B cell (primary cell): ENCODE data around the gene ROPN1B. TPM values are rescaled to one million over a fixed set of nuclear protein-coding genes. Genes with fewer than 3 reads are reported as not detected.

Experiments
- ATAC-seq: fragments of 200-7000 bp; cut with Tn5 transposase; one replicate; pipeline ENCODE4 v1.10.0; 2021; ENCODE audit warnings: low read depth, mild to moderate bottlenecking, moderate number of reproducible peaks, moderate library complexity
- CTCF ChIA-PET: fragments of 350-600 bp; sonication (Branson Sonifier 250); formaldehyde crosslinking; loops from one replicate; lab custom pipeline; 2021; ENCODE audit warnings: antibody characterized with exemption, inconsistent platforms; lab: Charles Lee
- POLR2A ChIA-PET: fragments of 350-600 bp; sonication (Branson Sonifier 250); formaldehyde crosslinking; loops from one replicate; lab custom pipeline; 2021; ENCODE audit warnings: antibody characterized with exemption; lab: Charles Lee
- DNase-seq: peaks from one replicate; pipeline ENCODE4 v3.0.0; 2013
- H2AFZ ChIP-seq: 2 replicates; pipeline ENCODE4 v1.6.1; 2012; ENCODE audit warnings: mild to moderate bottlenecking, low read depth, low read length; ENCODE audit not compliant: insufficient read depth, poor library complexity, severe bottlenecking
- H3K27ac ChIP-seq, 2 donors: 1 replicate in 1 of 2; 2 replicates in 1 of 2; pipeline ENCODE4 v1.5.1; 2012 to 2013; ENCODE audit warnings: low read length in 2 of 2, mild to moderate bottlenecking in 2 of 2, moderate library complexity in 1 of 2
- H3K27me3 ChIP-seq, 4 experiments: fragments of 200-600 bp in 1 of 4; sonication (generic) in 1 of 4; replicated peaks in 1 of 4; 1 replicate in 2 of 4; 2 replicates in 2 of 4; pipeline versions ENCODE4 v1.6.1 to v1.7.0; 2013 to 2016; ENCODE audit warnings: low read length in 3 of 4, mild to moderate bottlenecking in 2 of 4, mixed read lengths in 1 of 4, moderate library complexity in 1 of 4; ENCODE audit not compliant: insufficient read depth in 4 of 4, control insufficient read depth in 3 of 4; ENCODE audit errors: control extremely low read depth in 1 of 4
- H3K36me3 ChIP-seq, 2 experiments: replicated peaks in 1 of 2; 1 replicate in 1 of 2; 2 replicates in 1 of 2; pipeline versions ENCODE4 v1.6.1 to v1.7.1; 2013; ENCODE audit warnings: low read length in 1 of 2; ENCODE audit not compliant: insufficient read depth in 2 of 2, control insufficient read depth in 1 of 2; ENCODE audit errors: control extremely low read depth in 1 of 2, extremely low read depth in 1 of 2
- H3K4me1 ChIP-seq, 2 donors: fragments of 200-600 bp in 1 of 2; sonication (generic) in 1 of 2; 1 replicate in 1 of 2; 2 replicates in 1 of 2; pipeline versions ENCODE4 v1.5.1 to v1.6.1; 2013 to 2017; ENCODE audit warnings: low read length in 2 of 2; ENCODE audit not compliant: control insufficient read depth in 2 of 2, insufficient read depth in 2 of 2
- H3K4me2 ChIP-seq: replicated peaks from 2 replicates; pipeline ENCODE3; 2012; ENCODE audit warnings: mild to moderate bottlenecking, low read depth, low read length; ENCODE audit not compliant: poor library complexity, severe bottlenecking
- H3K4me3 ChIP-seq, 5 experiments: fragments of 200-600 bp in 1 of 5; sonication (generic) in 1 of 5; 1 replicate in 3 of 5; 2 replicates in 2 of 5; pipeline versions ENCODE4 v1.5.1 to v1.7.0; 2011 to 2016; ENCODE audit warnings: low read length in 4 of 5, mild to moderate bottlenecking in 4 of 5, low read depth in 2 of 5, control low read depth in 1 of 5, moderate library complexity in 1 of 5; ENCODE audit not compliant: insufficient read depth in 1 of 5; ENCODE audit errors: control extremely low read depth in 1 of 5, extremely low read depth in 1 of 5
- H3K79me2 ChIP-seq: fragments of 200-600 bp; sonication (generic); one replicate; pipeline ENCODE4 v1.6.0; 2016; ENCODE audit warnings: low read length; ENCODE audit not compliant: control insufficient read depth, insufficient read depth
- H3K9ac ChIP-seq: fragments of 200-600 bp; sonication (generic); 2 replicates; pipeline ENCODE4 v1.6.1; 2017; ENCODE audit warnings: mild to moderate bottlenecking, low read length, moderate library complexity
- H3K9me3 ChIP-seq, 3 donors: one replicate each; pipeline versions ENCODE4 v1.6.1 to v1.7.1; 2013; ENCODE audit warnings: low read length in 2 of 3; ENCODE audit not compliant: control insufficient read depth in 2 of 3, insufficient read depth in 1 of 3; ENCODE audit errors: control extremely low read depth in 1 of 3
- H4K20me1 ChIP-seq: 2 replicates; pipeline ENCODE4 v1.6.0; 2012; ENCODE audit warnings: mild to moderate bottlenecking, low read length; ENCODE audit not compliant: insufficient read depth, control insufficient read depth, poor library complexity, severe bottlenecking
- H3K27ac Mint-ChIP-seq: one replicate; pipeline ENCODE4 v1.8.0; 2021; ENCODE audit warnings: mixed read lengths
- H3K27me3 Mint-ChIP-seq: one replicate; pipeline ENCODE4 v1.8.0; 2021; ENCODE audit warnings: mixed read lengths
- H3K4me1 Mint-ChIP-seq: one replicate; pipeline ENCODE4 v1.8.0; 2021; ENCODE audit warnings: mixed read lengths
- H3K4me3 Mint-ChIP-seq: one replicate; pipeline ENCODE4 v1.8.0; 2021; ENCODE audit warnings: mixed read lengths
- H3K9me3 Mint-ChIP-seq: one replicate; pipeline ENCODE4 v1.8.0; 2022; ENCODE audit warnings: mixed read lengths; ENCODE audit not compliant: insufficient read depth
- CTCF ChIP-seq: fragments of 200-600 bp; IDR thresholded peaks from one replicate; pipeline ENCODE4 v1.8.0; 2022; ENCODE audit warnings: antibody characterized with exemption, mild to moderate bottlenecking
- EZH2 ChIP-seq: IDR thresholded peaks from 2 replicates; pipeline ENCODE4 v1.6.1; 2012; ENCODE audit warnings: borderline replicate concordance, low read depth, mild to moderate bottlenecking, moderate library complexity, low read length; ENCODE audit not compliant: insufficient read depth, poor library complexity, severe bottlenecking
- WGBS: methylation state at CpG from one replicate; pipeline ENCODE4 v1.1.5; 2013; ENCODE audit warnings: missing lambda C conversion rate; ENCODE audit not compliant: insufficient coverage; 5-methylcytosine and 5-hydroxymethylcytosine counted together
- intact Hi-C: fragments of 100-400 bp; cut with micrococcal nuclease; formaldehyde crosslinking; loops from one replicate; pipeline ENCODE4 v1.10.0; 2022
- polyA plus RNA-seq: library from polyadenylated mRNA; depleted of rRNA; stranded (reverse); fragments of >200 nt; gene quantifications from 2 replicates; pipeline ENCODE4 v1.2.3, GENCODE V29; 2012
- total RNA-seq, 2 donors: library from RNA; stranded (reverse); fragments of 120-200 nt in 1 of 2; gene quantifications; 1 replicate in 1 of 2; 2 replicates in 1 of 2; pipeline versions ENCODE4 v1.2.3 to v1.2.4, GENCODE V29; 2013 to 2022

ROPN1B gene
- total and polyA plus RNA-seq, 2 donors (not counting 1 experiment from before 2014, with no cell fraction given), result not detected

- H3K4me2 ChIP-seq, result peak overlapping the region; percentile 15
- peaks cover 14% of the 10 kb centered on the region for H3K4me1 Mint-ChIP-seq
- H3K4me3 Mint-ChIP-seq, result peak overlapping the region; percentile 16
- no peak overlapping the region for H3K9ac ChIP-seq
- H3K79me2 ChIP-seq, result no peaks in the 10 kb centered on the region
- WGBS, result 56% methylated on average over 11 of the region's 11 CpGs
- H3K27me3 ChIP-seq, result no peaks in the 10 kb centered on the region
- H3K9me3 ChIP-seq, result peaks cover 0 to 11% (median 10%) of the 10 kb centered on the region in 3 donors
- peaks cover 6% of the 10 kb centered on the region for H3K9me3 Mint-ChIP-seq
- no peaks in the 10 kb centered on the region for H4K20me1 ChIP-seq
- peaks cover 0 to 17% of the 10 kb centered on the region in 2 donors for H3K4me1 ChIP-seq
- ChIA-PET POLR2A (no interaction called here), CTCF (no interaction called here)
- H3K36me3 ChIP-seq, result peaks cover 0 to 17% of the 10 kb centered on the region in 2 experiments
- no peak overlapping the region for H3K4me3 ChIP-seq
- DNase-seq, result peak; percentile 35
- ATAC-seq, result peak; percentile 63
- peak overlapping the region; percentile 78 for H3K27ac Mint-ChIP-seq
- TF ChIP-seq CTCF (no peak), EZH2 (no peak)
- peak overlapping the region in 1 of 2 donors; percentile 46 for H3K27ac ChIP-seq
- H3K27me3 Mint-ChIP-seq, result no peaks in the 10 kb centered on the region
- intact Hi-C loops, result no loop called here
- no peak overlapping the region for H2AFZ ChIP-seq
These were observed 57.3 kb downstream of the ROPN1B start for GRCh38 chr3:126026277-126026751.

GRCh38 chr3:126026761-126027160 lies 57.8 kb downstream of the ROPN1B start:
- ATAC-seq (no peak), DNase-seq (no peak)
- H3K9me3 Mint-ChIP-seq, result peaks cover 6% of the 10 kb centered on the region
- peak overlapping the region; percentile 78 for H3K27ac Mint-ChIP-seq
- H3K27me3 Mint-ChIP-seq, result no peaks in the 10 kb centered on the region
- H3K9ac ChIP-seq, result no peak overlapping the region
- intact Hi-C loops, result no loop called here
- no peak overlapping the region for H3K27ac ChIP-seq
- peaks cover 0 to 17% of the 10 kb centered on the region in 2 experiments for H3K36me3 ChIP-seq
- ChIA-PET POLR2A (no interaction called here), CTCF (no interaction called here)
- no peaks in the 10 kb centered on the region for H4K20me1 ChIP-seq
- H3K4me3 Mint-ChIP-seq, result peak overlapping the region; percentile 16
- no peak overlapping the region for H3K4me2 ChIP-seq
- peaks cover 0 to 11% (median 10%) of the 10 kb centered on the region in 3 donors for H3K9me3 ChIP-seq
- no peak overlapping the region for H3K4me3 ChIP-seq
- H3K4me1 ChIP-seq, result peaks cover 0 to 17% of the 10 kb centered on the region in 2 donors
- 94% methylated on average over 4 of the region's 6 CpGs for WGBS
- no peak overlapping the region for H2AFZ ChIP-seq
- no peaks in the 10 kb centered on the region for H3K27me3 ChIP-seq
- no peaks in the 10 kb centered on the region for H3K79me2 ChIP-seq
- TF ChIP-seq EZH2 (no peak), CTCF (no peak)
- H3K4me1 Mint-ChIP-seq, result peaks cover 14% of the 10 kb centered on the region
